Type B pancreatic cell (in vitro differentiated cells): ENCODE measurements around the gene OR8B2. TPM values are rescaled to one million over a fixed set of nuclear protein-coding genes. Genes with fewer than 3 reads are reported as not detected.
"Not testable (repeated sequence)": the region's sequence is repeated elsewhere in the genome, so short reads cannot be mapped to it uniquely, and the experiment has no call there.

ENCODE experiments used
- DNase-seq: peaks from one replicate; pipeline ENCODE4 v3.0.0; 2021; ENCODE audit warnings: mixed read lengths; ENCODE audit not compliant: unreplicated experiment; ENCODE audit errors: extremely low spot score
- H3K27ac Mint-ChIP-seq: 2 replicates; pipeline ENCODE4 v1.8.0; 2021; ENCODE audit warnings: mild to moderate bottlenecking, mixed read lengths
- H3K27me3 Mint-ChIP-seq: 2 replicates; pipeline ENCODE4 v1.8.0; 2021; ENCODE audit warnings: mixed read lengths
- H3K36me3 Mint-ChIP-seq: 2 replicates; pipeline ENCODE4 v1.8.0; 2021; ENCODE audit warnings: mixed read lengths
- H3K4me1 Mint-ChIP-seq: one replicate; pipeline ENCODE4 v1.8.0; 2021; ENCODE audit warnings: mixed read lengths; ENCODE audit not compliant: unreplicated experiment
- H3K4me3 Mint-ChIP-seq: 2 replicates; pipeline ENCODE4 v1.8.0; 2021; ENCODE audit warnings: mild to moderate bottlenecking, mixed read lengths
- H3K9me3 Mint-ChIP-seq: 2 replicates; pipeline ENCODE4 v1.8.0; 2021; ENCODE audit warnings: mixed read lengths
- CTCF ChIP-seq: fragments of 200-600 bp; sonication (generic); conservative IDR thresholded peaks from 2 replicates; pipeline ENCODE4 v1.5.0; 2021; ENCODE audit warnings: antibody characterized with exemption, mild to moderate bottlenecking
- total RNA-seq: library from RNA; stranded (reverse); gene quantifications from 2 replicates; pipeline ENCODE4 v1.2.1, GENCODE V29; 2021; ENCODE audit warnings: low replicate concordance

Gene OR8B2
- total RNA-seq, 1 donor from 2014 or later: not detected

- Mint-ChIP-seq H3K27me3 (peaks cover 57% of the 10 kb centered on the region), H3K36me3 (no peaks in the 10 kb centered on the region), H3K27ac (no peak overlapping the region), H3K4me1 (no peaks in the 10 kb centered on the region), H3K4me3 (no peak overlapping the region), H3K9me3 (no peaks in the 10 kb centered on the region)
- TF ChIP-seq CTCF: no peak
- no peak for DNase-seq
Measured at GRCh38 chr11:124409906-124410305, 25.6 kb upstream of the OR8B2 start.

- peaks cover 4% of the 10 kb centered on the region for H3K9me3 Mint-ChIP-seq
- H3K27ac Mint-ChIP-seq: no peak overlapping the region
- peaks cover 3% of the 10 kb centered on the region for H3K4me1 Mint-ChIP-seq
- no peaks in the 10 kb centered on the region for H3K36me3 Mint-ChIP-seq
- H3K4me3 Mint-ChIP-seq: no peak overlapping the region
- no peak for DNase-seq
- peaks cover 35% of the 10 kb centered on the region for H3K27me3 Mint-ChIP-seq
- no peak for TF ChIP-seq CTCF
Measured at GRCh38 chr11:124405581-124405980, 21.3 kb upstream of the OR8B2 start.

- not testable (repeated sequence) for H3K36me3 Mint-ChIP-seq, H3K27ac Mint-ChIP-seq, DNase-seq, H3K4me3 Mint-ChIP-seq, H3K4me1 Mint-ChIP-seq, H3K9me3 Mint-ChIP-seq
- peaks cover 17% of the 10 kb centered on the region for H3K27me3 Mint-ChIP-seq
Measured at GRCh38 chr11:124403186-124403585, 18.9 kb upstream of the OR8B2 start.

GRCh38 chr11:124402326-124402922, 18.1 kb upstream of the OR8B2 start:
- Mint-ChIP-seq H3K4me3 (no peak overlapping the region), H3K27ac (peak overlapping the region; percentile 50), H3K4me1 (peaks cover 3% of the 10 kb centered on the region), H3K36me3 (no peaks in the 10 kb centered on the region), H3K27me3 (peaks cover 16% of the 10 kb centered on the region), H3K9me3 (peaks cover 4% of the 10 kb centered on the region)
- TF ChIP-seq CTCF: peak; percentile 88
- no peak for DNase-seq

- no peak within 1 kb of the TSS for H3K27ac Mint-ChIP-seq
- H3K9me3 Mint-ChIP-seq: peaks cover 4% of the 10 kb centered on the region
- peaks cover 3% of the 10 kb centered on the region for H3K4me1 Mint-ChIP-seq
- H3K27me3 Mint-ChIP-seq: peaks cover 2% of the 10 kb centered on the region
- H3K4me3 Mint-ChIP-seq: no peak within 1 kb of the TSS
- TF ChIP-seq CTCF: no peak
- DNase-seq: no peak
- H3K36me3 Mint-ChIP-seq: no peaks in the 10 kb centered on the region
Measured at GRCh38 chr11:124398924-124399323, 14.6 kb upstream of the OR8B2 start, which contains the start of gene OR8B3. Gene OR8B3, minus strand, starts transcription at chr11:124399024. Its CDS starts 1,673 bp downstream, at chr11:124397351.

- H3K36me3 Mint-ChIP-seq, H3K4me3 Mint-ChIP-seq, H3K27me3 Mint-ChIP-seq, DNase-seq, H3K9me3 Mint-ChIP-seq, H3K27ac Mint-ChIP-seq, H3K4me1 Mint-ChIP-seq: not testable (repeated sequence)
Measured at GRCh38 chr11:124396847-124397246, 12.5 kb upstream of the OR8B2 start.

GRCh38 chr11:124394408-124394807, 10.1 kb upstream of the OR8B2 start:
- no peak overlapping the region for H3K4me3 Mint-ChIP-seq
- H3K36me3 Mint-ChIP-seq: no peaks in the 10 kb centered on the region
- TF ChIP-seq CTCF: no peak
- H3K9me3 Mint-ChIP-seq: no peaks in the 10 kb centered on the region
- H3K27ac Mint-ChIP-seq: no peak overlapping the region
- no peaks in the 10 kb centered on the region for H3K4me1 Mint-ChIP-seq
- H3K27me3 Mint-ChIP-seq: peaks cover 4% of the 10 kb centered on the region
- no peak for DNase-seq

GRCh38 chr11:124382857-124383256, 1.4 kb downstream of the OR8B2 start:
- not testable (repeated sequence) for H3K27ac Mint-ChIP-seq, H3K4me1 Mint-ChIP-seq, H3K27me3 Mint-ChIP-seq, H3K4me3 Mint-ChIP-seq, H3K9me3 Mint-ChIP-seq, H3K36me3 Mint-ChIP-seq, DNase-seq
